Stimulated activated naive CD4-positive, alpha-beta T cell (primary cell): Measurements from ENCODE around the gene G3BP1.
"Not testable (repeated sequence)": the region's sequence is repeated elsewhere in the genome, so short reads cannot be mapped to it uniquely, and the experiment has no call there.

Experiments
- DNase-seq, 6 experiments: peaks; one replicate each; lab custom pipeline; 2025; lab: John Stamatoyannopoulos, UW

G3BP1 gene

DNA sequence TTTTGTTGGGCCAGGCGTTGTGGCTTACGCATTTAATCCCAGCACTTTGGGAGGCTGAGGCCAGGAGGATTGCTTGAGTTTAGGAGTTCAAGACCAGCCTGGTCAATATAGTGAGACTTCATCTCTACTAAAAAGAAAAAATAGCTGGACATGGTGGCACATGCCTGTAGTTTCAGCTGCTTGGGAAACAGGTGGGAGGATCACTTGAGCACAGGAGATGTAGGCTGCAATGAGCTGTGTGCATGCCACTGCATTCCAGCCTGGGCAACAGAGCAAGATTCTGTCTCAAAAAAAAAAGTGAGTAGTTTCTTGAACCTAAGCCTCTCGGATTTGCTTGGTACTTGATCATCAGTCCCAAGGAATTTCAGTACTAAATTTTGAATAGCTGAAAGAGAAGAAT, 26.9 kb downstream of the G3BP1 start:
- no peak for DNase-seq

DNA sequence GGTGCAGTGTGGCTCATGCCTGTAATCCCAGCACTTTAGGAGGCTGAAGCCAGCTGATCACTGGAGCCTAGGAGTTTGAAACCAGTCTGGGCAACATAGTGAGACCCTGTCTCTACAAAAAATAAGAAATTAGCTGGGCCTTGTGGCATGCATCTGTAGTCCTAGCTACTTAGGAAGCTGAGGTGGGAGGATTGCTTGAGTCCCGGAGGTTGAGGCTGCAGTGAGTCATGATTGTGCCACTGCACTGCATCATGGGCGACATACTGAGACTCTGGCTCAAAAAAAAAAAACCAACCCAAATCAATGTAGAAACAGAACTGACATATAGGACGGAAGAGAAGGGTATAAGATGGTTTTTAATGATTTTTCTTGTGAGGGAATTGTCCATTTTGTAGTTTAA, 27.7 kb downstream of the G3BP1 start:
- no peak for DNase-seq

DNA sequence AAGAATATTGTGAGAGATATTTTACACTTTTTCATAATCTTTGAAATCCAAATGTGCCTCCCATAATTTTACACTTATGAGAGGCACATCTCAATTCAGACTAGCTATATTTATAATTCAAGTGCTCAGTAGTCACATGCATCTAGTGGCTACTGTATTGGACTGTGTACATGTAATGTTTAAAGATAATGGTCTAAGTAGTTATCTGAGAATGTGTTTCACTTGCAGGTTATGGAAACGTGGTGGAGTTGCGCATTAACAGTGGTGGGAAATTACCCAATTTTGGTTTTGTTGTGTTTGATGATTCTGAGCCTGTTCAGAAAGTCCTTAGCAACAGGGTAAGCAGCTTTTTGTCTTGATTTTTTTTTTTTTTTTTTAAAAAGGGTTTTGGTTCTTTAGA, 28.8 kb downstream of the G3BP1 start:
- no peak for DNase-seq

DNA sequence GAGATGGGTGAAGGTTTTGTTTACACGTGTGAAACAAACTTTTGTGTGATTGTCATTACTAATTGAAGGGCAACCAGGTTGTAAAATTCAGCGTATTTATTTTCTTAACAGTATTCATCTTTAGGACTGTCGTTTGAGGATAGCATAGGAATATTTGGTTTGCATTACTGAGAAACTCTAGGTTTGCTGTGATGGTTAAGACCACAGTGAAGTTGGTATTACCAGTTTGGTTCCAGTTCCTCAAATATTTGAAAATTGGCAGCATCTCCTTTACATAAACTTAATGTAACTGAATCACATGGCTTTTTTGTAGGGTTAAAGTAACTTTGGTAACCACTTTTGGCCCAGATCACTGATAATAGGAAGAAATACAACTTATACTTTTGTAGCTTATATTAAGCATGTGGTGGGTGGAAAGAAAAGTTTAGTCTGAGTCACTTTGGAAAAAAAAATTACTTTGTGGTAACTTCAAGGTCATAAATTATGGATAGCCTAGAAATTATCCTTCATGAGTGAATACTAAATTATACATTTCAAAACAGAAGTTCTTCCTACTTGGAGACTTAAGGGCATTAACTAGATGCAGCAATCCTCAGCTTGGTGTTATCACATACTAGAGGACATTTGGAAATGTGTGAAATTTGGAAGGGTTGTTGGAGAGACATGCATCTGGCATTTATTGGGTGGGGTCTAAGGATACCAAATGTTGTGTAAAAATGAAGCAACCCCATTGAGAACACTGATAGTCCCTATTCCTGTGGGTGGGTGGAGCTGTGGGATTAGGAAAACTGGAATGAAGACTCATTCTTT, 33.9 kb downstream of the G3BP1 start:
- DNase-seq = no peak

DNA sequence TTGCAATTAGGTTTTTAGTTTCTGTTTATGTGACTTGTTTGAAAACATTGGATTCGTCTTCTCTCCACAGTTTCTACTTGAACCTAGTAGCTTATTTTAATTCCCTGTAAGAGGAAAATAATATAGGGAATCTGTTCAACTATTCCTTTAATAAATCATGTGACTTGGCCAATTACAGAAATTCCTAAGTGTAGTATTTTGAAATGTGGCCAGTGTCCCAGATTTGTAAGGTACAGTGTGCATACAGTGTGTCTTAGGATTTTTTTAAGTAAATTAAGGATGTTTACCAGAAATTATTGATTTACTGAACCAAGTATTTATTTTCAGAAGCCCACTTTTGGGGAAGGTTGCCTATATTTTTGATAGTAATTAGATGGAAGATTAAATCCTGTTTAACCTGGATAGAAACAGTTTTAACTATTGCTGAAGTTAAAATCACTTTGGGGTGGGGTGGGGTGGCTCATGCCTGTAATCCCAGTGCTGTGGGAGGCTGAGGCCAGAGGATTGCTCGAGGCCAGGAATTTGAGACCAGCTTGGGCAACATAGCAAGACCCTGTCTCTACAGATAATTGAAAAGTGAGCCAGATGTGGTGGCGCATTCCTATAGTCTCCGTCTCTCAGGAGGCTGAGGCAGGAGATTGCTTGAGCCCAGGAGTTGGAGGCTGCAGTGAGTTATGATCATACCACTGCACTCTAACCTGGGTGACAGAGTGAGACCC, 36.9 kb downstream of the G3BP1 start:
- no peak for DNase-seq

DNA sequence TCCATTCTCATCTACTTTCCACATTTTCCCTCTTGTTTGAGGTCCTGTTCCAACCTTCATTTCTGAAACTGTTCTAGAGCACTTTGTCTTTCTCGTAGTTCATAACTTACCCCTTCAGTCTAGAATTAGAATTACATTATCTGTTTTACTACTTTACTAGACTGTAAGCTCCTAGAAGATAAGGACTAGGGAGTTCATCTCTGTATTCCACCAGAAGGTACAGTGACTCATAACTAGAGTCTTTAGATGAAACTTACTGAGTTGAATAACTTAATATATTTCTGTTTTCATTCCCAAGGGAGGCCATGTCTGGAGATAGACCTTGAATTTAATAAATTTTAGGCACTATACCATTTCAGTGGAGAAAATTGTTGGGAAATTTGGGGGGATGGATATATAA, 38.7 kb downstream of the G3BP1 start:
- DNase-seq = no peak

DNA sequence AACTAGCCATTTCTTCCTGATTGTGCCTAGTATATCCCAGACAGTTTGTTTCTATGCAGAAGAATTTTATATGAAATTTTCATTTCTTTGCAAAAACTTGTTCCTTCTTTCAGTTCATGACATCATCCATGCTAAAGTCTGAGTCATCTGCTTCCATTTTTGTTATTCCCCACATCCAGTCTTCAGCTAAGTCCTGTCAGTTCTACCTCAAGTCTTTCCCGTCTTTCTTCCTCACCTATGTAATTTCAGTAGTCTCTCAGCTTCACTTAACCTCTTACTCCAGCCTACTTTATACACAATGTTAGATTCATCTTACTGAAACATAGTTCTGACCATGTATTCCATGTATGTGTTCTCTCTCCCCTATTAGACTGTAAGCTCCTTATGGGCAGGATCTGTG, 39.1 kb downstream of the G3BP1 start:
- DNase-seq = no peak

DNA sequence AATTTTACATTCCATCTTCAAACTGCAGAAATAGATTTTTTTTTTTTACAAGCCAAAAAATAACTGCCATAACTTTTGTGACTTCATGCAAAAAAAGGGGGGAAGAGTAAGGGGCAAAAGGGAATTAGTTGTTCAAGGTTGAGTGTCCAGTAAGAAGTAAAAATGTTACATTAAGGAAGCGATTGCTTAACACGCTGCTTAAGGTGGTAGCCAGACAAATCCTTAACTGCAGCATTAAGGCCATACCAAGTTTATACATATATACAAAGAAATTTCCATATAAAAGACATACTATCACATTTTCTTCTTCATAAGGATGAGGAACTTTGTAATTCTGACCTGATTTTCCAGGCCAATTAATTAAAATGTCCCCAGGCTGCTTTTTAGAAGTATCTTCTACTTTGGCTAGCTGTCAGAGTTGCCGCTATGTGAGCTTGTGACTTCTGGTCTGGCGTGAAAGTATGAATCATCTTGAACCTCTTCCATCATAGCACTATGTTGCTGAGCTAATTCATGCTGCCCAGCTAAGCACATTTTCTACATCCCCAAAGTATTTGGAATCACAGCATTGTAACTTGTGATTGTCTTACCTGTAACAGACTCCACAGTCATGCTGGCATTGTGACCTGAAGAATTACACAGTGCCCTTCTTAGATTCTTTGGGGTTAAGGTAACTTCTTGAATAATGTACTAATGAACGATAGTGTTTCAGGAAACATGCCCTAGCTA, 40.0 kb downstream of the G3BP1 start:
- no peak for DNase-seq

DNA sequence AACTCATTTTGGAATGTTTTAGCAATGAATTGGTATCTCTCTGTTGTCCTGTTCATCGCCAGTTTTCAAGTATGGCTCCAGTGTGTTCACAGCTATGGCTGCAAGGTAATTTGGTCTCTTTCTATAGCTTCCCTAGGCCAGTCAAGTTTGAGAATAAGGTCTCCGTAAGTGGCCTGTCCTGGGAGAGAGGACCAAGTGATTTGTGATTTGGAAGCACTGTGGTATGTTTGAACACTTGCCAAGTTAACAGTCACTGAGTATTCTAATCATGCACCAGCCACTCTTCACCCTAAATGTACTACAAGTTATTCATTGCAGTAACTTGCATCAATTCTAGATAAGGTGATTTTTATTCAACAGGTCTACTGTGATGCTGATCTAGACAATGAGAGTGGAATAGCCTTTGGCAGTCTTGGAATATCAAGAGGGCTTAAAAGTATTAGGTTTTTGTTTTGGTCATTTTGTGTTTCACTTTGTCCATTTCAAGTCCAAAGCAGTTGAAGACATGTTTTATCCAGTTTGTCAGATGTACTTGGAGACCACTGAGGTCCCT, 41.1 kb downstream of the G3BP1 start:
- DNase-seq = no peak

DNA sequence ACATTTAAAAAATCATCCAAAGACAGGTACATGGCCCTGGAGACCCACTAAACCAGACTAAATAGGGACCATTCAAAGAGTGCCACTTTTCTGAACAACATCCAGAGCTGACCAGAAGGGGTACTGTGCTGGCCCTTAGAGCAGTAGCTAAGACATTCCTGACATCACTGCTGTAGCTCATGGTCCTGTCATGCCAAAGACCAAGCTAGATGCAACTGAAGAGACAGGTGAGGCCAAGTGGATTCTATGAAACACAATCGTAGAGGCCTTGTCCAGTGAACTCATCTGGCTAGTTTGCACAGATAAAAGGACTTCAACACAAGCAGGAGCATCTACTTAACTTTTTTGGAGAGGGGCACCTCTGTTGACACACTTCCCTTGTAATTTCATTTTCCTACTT, 43.3 kb downstream of the G3BP1 start:
- DNase-seq = no peak

DNA sequence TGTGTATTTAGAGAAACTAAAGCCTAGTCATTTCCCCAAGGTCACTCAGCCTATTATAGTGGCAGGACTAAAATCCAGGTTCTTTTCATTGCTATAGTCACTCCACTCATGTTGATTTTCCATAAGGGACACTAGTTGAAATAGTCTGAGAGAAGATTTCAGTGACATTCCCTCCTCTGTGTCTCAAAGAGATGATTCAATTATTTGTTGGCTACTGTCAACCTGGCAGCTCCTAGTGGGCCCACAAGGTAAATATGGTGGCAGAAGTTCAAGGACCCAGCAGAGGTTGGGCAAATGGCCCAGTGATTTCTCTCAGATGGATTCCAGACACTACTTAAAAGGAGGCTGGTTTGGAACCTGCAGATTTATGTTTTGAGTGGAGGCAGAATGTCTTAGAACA, 48.1 kb downstream of the G3BP1 start:
- DNase-seq = no peak

DNA sequence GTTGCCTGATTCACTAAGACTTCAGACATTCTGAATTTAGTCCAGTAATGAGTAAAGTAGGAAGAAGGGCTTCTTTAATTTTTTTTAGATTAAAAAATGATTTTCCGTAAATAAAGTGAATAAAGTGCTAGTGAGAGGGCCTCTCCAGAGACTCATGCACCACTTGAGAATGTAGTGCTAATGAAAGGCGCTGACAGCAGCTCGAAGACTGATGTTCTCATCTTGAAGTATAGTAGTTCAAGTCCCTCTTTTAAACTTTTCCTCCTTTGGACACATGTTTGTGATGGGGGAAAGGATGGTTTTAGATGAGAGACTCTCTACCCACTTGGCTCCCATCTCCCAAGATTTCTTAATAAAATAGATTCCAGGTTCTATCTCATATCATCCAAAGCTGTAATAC, 48.5 kb downstream of the G3BP1 start:
- DNase-seq = no peak

DNA sequence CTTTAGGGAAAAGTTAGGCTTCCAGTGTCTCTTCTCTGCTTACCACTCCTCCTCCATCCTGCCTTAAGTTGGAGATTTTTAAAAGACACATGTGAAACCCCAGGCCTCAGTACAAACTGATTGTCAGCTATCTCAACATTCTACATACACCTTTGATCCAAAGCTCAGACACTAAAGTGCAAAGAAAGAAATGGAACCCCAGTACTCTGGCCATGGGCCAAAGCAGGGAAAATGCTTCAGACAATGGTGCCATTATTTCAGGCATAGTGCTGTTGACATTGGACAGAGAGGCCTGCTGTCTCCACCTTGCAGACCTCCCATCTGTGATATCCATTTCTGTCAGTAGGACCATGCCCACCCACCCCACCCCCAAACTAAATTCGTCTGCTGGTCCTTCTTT, 49.1 kb downstream of the G3BP1 start:
- DNase-seq = no peak

DNA sequence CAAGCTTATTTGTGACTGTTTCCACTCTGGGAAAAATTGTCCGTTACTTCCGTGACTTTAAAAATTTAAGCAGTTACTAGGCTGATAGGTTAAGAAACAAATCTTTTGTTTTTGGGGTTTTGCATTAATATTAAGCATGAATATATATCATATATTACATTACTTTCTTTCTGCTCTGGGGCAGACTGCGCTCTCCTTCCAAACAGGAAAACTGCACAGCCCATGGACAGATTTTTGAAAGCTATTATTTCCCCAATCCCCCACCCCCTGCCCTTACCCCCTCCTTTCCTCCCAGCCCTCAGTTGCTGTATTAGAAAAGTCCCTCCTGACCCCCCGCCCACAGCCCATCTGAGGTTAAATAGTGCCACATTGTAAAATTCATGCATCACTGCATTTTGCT, 50.4 kb downstream of the G3BP1 start:
- DNase-seq = no peak

DNA sequence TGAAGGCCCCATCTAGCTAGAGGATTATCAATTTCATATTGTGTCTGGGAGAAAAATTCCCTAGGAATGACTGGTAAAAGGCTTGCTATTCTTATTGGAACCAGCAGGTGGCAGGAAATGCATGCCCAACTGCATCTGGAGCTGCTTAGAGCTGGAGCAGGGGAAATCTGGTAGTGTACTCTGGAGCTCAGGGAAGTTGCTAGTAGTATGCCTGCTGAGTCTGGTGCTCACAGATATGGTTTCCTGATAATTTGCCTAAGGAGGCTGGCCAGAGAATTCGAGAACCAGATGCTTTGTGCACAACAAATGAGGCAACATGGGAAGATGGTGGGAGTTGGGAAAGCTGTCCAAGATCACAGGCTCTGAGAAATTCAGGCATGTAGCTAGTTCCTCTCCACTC, 53.7 kb downstream of the G3BP1 start:
- peak in 4 of 6 experiments; percentile 1 to 31 (median 14) for DNase-seq

DNA sequence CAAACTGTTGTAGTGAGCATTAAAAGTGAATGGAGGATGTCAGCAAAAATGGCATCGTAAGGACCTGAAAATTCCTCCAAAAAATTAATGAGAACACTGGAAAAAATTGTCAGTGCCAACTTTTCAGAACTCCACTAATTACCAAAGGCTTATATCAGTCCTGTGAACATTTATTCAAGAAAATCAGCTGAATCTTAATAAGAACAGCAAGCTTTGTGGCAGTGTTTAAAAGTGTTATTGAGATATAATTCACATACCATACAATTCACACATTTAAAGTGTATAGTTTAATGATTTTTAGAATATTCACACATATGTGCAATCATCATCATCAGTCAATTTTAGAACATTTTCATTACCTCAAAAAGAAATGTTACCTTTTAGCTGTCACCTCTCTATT, 57.6 kb downstream of the G3BP1 start:
- DNase-seq = no peak

DNA sequence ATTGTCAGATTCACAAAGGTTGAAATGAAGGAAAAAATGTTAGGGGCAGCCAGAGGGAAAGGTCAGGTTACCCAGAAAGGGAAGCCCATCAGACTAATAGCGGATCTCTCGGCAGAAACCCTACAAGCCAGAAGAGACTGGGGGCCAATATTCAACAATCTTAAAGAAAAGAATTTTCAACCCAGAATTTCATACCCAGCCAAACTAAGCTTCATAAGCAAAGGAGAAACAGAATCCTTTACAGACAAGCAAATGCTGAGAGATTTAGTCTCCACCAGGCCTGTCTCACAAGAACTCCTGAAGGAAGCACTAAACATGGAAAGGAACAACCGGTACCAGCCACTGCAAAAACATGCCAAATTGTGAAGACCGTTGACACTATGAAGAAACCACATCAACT, 61.1 kb downstream of the G3BP1 start:
- DNase-seq = not testable (repeated sequence)

DNA sequence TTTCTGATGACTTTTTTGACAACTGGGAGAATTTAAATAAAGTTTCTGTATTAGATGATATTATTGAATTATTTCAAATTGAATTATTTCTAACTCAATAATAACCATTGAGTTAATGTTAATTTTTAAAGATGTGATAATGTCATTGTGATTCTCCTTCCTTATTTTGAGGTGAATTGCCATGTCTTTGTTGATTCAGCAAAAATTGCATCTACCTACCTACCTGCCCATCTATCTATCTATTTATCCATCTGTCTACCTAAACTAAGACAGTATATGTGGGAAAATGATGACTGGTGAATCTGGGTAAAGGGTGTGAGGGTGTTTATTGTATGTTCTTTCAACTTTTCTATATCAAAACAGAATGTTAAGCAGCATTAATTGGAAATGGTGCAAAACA, 75.0 kb downstream of the G3BP1 start:
- DNase-seq = no peak

DNA sequence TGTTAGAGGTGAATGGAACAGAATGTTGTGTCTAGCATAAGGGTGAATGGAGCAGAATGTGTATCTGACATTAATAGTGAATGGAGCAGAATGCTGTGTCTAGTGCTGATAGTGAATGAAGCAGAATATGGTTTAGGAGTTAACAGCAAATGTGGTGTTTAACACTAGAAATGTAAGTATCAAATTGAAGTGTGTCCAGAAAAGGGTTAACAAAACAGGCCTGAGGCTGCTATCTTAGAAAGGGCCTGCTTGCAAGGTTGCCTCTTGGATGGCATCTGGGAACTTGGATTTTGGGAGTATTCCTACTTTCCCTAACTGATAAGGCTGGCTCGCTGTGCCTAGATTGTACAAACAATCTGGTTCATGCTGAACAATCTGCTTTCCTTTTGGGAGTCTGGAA, 76.1 kb downstream of the G3BP1 start:
- DNase-seq = no peak

DNA sequence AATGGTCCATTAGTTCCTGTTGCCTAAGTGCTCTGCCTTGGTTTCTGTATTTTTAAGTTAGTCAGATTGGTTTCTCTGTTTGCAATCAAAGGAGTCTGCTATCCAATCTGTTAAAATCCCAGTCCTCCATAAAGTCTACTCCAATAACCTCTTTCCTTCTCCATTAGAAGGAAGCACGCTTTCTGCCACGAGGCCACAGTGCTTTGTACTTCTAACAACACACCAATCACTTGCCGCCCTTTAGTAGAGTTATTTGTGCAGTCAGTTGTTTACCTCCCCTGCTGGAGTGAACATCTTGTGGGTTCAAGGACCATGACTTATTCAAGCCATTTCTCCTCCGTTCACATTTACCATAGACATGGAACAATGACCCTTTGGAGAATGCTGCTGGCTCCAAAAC, 83.9 kb downstream of the G3BP1 start:
- DNase-seq = no peak

DNA sequence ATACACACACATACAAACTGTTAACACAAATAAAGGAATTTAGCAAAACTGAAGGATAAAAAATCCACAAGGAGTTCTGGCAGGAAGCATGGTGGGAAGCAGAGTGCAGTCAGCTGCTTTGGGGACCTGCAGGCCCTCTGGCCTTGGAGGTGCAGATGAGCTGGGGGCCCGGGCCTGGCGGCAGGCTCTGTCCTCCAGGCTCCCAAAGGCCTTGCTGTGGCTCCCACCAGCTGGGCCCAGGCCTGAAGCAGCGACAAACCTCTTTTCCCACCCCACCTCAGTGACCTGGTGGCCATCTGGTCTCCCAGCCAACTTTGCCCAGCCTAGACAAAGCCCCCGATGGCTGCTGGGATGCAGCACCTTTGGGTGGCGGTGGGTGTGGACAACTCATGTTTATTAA, 85.1 kb downstream of the G3BP1 start:
- no peak for DNase-seq

DNA sequence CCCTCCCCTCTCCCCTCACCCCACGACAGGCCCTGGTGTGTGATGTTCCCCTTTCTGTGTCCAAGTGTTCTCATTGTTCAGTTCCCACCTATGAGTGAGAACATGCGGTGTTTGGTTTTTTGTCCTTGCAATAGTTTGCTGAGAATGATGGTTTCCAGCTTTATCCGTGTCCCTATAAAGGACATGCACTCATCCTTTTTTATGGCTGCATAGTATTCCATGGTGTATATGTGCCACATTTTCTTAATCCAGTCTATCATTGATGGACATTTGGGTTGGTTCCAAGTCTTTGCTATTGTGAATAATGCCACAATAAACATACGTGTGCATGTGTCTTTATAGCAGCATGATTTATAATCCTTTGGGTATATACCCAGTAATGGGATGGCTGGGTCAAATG, 89.1 kb downstream of the G3BP1 start:
- not testable (repeated sequence) for DNase-seq
